Calu3 (cell line): Measurements from ENCODE around the gene PRKCA. TPM values are rescaled to one million over a fixed set of nuclear protein-coding genes. Genes with fewer than 3 reads are reported as not detected.
A peak's percentile ranks its signal among the peaks of the same experiment; 100 is the strongest.

Source experiments
- BruUV-seq: library from RNA; stranded (reverse); fragments of 400-500 nt; replicated peaks from 2 replicates; lab custom pipeline; 2021; lab: Mats Ljungman, UMichigan
- CTCF ChIA-PET: fragments of 300-600 bp; sonication (Branson Sonifier 250); formaldehyde crosslinking; loops from one replicate; lab custom pipeline; 2022; ENCODE audit warnings: antibody characterized with exemption; lab: Charles Lee
- DNase-seq: peaks from one replicate; pipeline ENCODE4 v3.0.0; 2022
- H3K27ac Mint-ChIP-seq: one replicate; pipeline ENCODE4 v1.8.0; 2022; ENCODE audit warnings: mixed read lengths; ENCODE audit not compliant: unreplicated experiment
- H3K27me3 Mint-ChIP-seq: one replicate; pipeline ENCODE4 v1.8.0; 2022; ENCODE audit warnings: mixed read lengths; ENCODE audit not compliant: unreplicated experiment
- H3K36me3 Mint-ChIP-seq: one replicate; pipeline ENCODE4 v1.8.0; 2022; ENCODE audit warnings: mild to moderate bottlenecking, moderate library complexity, mixed read lengths; ENCODE audit not compliant: insufficient read depth, unreplicated experiment
- H3K4me1 Mint-ChIP-seq: one replicate; pipeline ENCODE4 v1.8.0; 2022; ENCODE audit warnings: mild to moderate bottlenecking, low read depth, mixed read lengths; ENCODE audit not compliant: unreplicated experiment
- H3K4me3 Mint-ChIP-seq: one replicate; pipeline ENCODE4 v1.8.0; 2022; ENCODE audit warnings: mild to moderate bottlenecking, low read depth, moderate library complexity, mixed read lengths; ENCODE audit not compliant: unreplicated experiment
- H3K9me3 Mint-ChIP-seq: one replicate; pipeline ENCODE4 v1.8.0; 2022; ENCODE audit warnings: low read depth, mixed read lengths; ENCODE audit not compliant: unreplicated experiment
- CTCF ChIP-seq: fragments of 200-600 bp; IDR thresholded peaks from one replicate; pipeline ENCODE4 v1.8.0; 2022; ENCODE audit warnings: antibody characterized with exemption; ENCODE audit not compliant: unreplicated experiment
- intact Hi-C: fragments of 100-400 bp; cut with micrococcal nuclease; formaldehyde crosslinking; loops from one replicate; pipeline ENCODE4 v1.10.0; 2022; ENCODE audit not compliant: unreplicated experiment
- total RNA-seq: library from RNA; stranded (reverse); gene quantifications from 2 replicates; pipeline ENCODE4 v1.2.3, GENCODE V29; 2022

The PRKCA gene
- total RNA-seq, 1 experiment from 2014 or later, result 126 TPM

- Mint-ChIP-seq H3K9me3 (no peaks in the 10 kb centered on the region), H3K4me1 (peaks cover 45% of the 10 kb centered on the region), H3K27ac (no peak overlapping the region), H3K36me3 (peaks cover 19% of the 10 kb centered on the region), H3K4me3 (no peak overlapping the region), H3K27me3 (no peaks in the 10 kb centered on the region)
- CTCF ChIA-PET, result interaction anchor here (0.7 kb wide), 1 partner anchor 24 kb away, joined by 3 read pairs; no protein-coding TSS in a partner anchor
- intact Hi-C loops, result no loop called here
- no TSS peak for BruUV-seq
- no peak for TF ChIP-seq CTCF
- DNase-seq, result no peak
Observed at GRCh38 chr17:66337268-66337667, 34.9 kb downstream of the PRKCA start.

- no peak for TF ChIP-seq CTCF
- no peak for DNase-seq
- H3K4me1 Mint-ChIP-seq, result peaks cover 52% of the 10 kb centered on the region
- peaks cover 20% of the 10 kb centered on the region for H3K36me3 Mint-ChIP-seq
- H3K27ac Mint-ChIP-seq, result no peak overlapping the region
- H3K4me3 Mint-ChIP-seq, result no peak overlapping the region
- no peaks in the 10 kb centered on the region for H3K27me3 Mint-ChIP-seq
- BruUV-seq, result no TSS peak
- intact Hi-C loops, result no loop called here
- CTCF ChIA-PET, result interaction anchor here (0.5 to 0.6 kb wide), 2 partner anchors 32 to 1181 kb away, joined by 3 to 7 read pairs; no protein-coding TSS in a partner anchor
- H3K9me3 Mint-ChIP-seq, result no peaks in the 10 kb centered on the region
Observed at GRCh38 chr17:66337866-66338485, 35.6 kb downstream of the PRKCA start.

GRCh38 chr17:66338937-66339336 lies 36.5 kb downstream of the PRKCA start:
- BruUV-seq, result no TSS peak
- CTCF ChIA-PET, result interaction anchor here (0.6 kb wide), 1 partner anchor 11 kb away, joined by 3 read pairs; no protein-coding TSS in a partner anchor
- intact Hi-C loops, result no loop called here
- H3K4me1 Mint-ChIP-seq, result peaks cover 61% of the 10 kb centered on the region
- DNase-seq, result no peak
- no peak overlapping the region for H3K4me3 Mint-ChIP-seq
- no peaks in the 10 kb centered on the region for H3K27me3 Mint-ChIP-seq
- no peak for TF ChIP-seq CTCF
- peaks cover 25% of the 10 kb centered on the region for H3K36me3 Mint-ChIP-seq
- no peak overlapping the region for H3K27ac Mint-ChIP-seq
- H3K9me3 Mint-ChIP-seq, result no peaks in the 10 kb centered on the region

GRCh38 chr17:66339561-66339960 lies 37.1 kb downstream of the PRKCA start:
- CTCF ChIA-PET, result interaction anchor here (1.0 kb wide), 1 partner anchor 76 kb away, joined by 3 read pairs; no protein-coding TSS in a partner anchor
- H3K4me3 Mint-ChIP-seq, result no peak overlapping the region
- no peaks in the 10 kb centered on the region for H3K27me3 Mint-ChIP-seq
- no TSS peak for BruUV-seq
- H3K4me1 Mint-ChIP-seq, result peaks cover 64% of the 10 kb centered on the region
- H3K9me3 Mint-ChIP-seq, result no peaks in the 10 kb centered on the region
- DNase-seq, result no peak
- H3K36me3 Mint-ChIP-seq, result peaks cover 25% of the 10 kb centered on the region
- TF ChIP-seq CTCF, result no peak
- H3K27ac Mint-ChIP-seq, result peak overlapping the region; percentile 33
- intact Hi-C loops, result no loop called here
